Heart left ventricle (tissue), 16 donors: Measurements from ENCODE around the gene PKDCC. TPM values are rescaled to one million over a fixed set of nuclear protein-coding genes. Genes with fewer than 3 reads are reported as not detected.
A peak's percentile ranks its signal among the peaks of the same experiment; 100 is the strongest.

ENCODE experiments used
- ATAC-seq, 4 donors: fragments of 200-7000 bp; cut with Tn5 transposase; one replicate each; pipeline ENCODE4 v1.9.1; 2020 to 2022; ENCODE audit warnings: moderate library complexity in 4 of 4, mild to moderate bottlenecking in 3 of 4, moderate number of reproducible peaks in 1 of 4
- DNase-seq, 5 donors: peaks; one replicate each; pipeline ENCODE4 v3.0.0-alpha.2; 2020
- H3K27ac ChIP-seq, 12 donors: fragments of 200-600 bp; sonication (generic) in 4 of 12; one replicate each; pipeline versions ENCODE4 v1.5.0 to v1.8.0; 2016 to 2022; ENCODE audit warnings: mild to moderate bottlenecking in 2 of 12
- H3K27me3 ChIP-seq, 9 donors: fragments of 200-600 bp; sonication (generic) in 2 of 9; one replicate each; pipeline versions ENCODE4 v1.5.1 to v1.8.0; 2016 to 2022; ENCODE audit warnings: mild to moderate bottlenecking in 3 of 9
- H3K36me3 ChIP-seq, 9 donors: fragments of 200-600 bp; sonication (generic) in 2 of 9; one replicate each; pipeline versions ENCODE4 v1.5.0 to v1.8.0; 2018 to 2022; ENCODE audit warnings: mild to moderate bottlenecking in 2 of 9
- H3K4me1 ChIP-seq, 12 donors: fragments of 200-600 bp; sonication (generic) in 4 of 12; one replicate each; pipeline versions ENCODE4 v1.5.0 to v1.8.0; 2016 to 2022; ENCODE audit warnings: mild to moderate bottlenecking in 3 of 12
- H3K4me3 ChIP-seq, 12 donors: fragments of 200-600 bp; sonication (generic) in 4 of 12; one replicate each; pipeline versions ENCODE4 v1.5.0 to v1.8.0; 2017 to 2022; ENCODE audit warnings: mild to moderate bottlenecking in 9 of 12, moderate library complexity in 4 of 12
- H3K9me3 ChIP-seq, 12 donors: fragments of 200-600 bp; sonication (generic) in 4 of 12; one replicate each; pipeline versions ENCODE4 v1.5.0 to v1.8.0; 2016 to 2022; ENCODE audit warnings: mild to moderate bottlenecking in 1 of 12
- CTCF ChIP-seq, 12 donors: fragments of 200-600 bp; sonication (generic) in 4 of 12; IDR thresholded peaks; one replicate each; pipeline versions ENCODE4 v1.5.0 to v1.8.0; 2018 to 2022; ENCODE audit warnings: antibody characterized with exemption in 12 of 12, mild to moderate bottlenecking in 5 of 12
- POLR2A ChIP-seq, 2 donors: fragments of 450-650 bp; IDR thresholded peaks; one replicate each; pipeline ENCODE4 v1.6.1; 2017; ENCODE audit warnings: antibody characterized with exemption in 2 of 2, mild to moderate bottlenecking in 2 of 2, moderate library complexity in 2 of 2
- WGBS, 4 donors: extraction: QIAGEN DNeasy Blood & Tissue Kit in 2 of 4; methylation state at CpG; one replicate each; pipeline versions ENCODE4 v1.1.5 to v1.1.7; 2013 to 2018; 5-methylcytosine and 5-hydroxymethylcytosine counted together
- intact Hi-C, 10 donors: fragments of 100-400 bp; cut with DNase I; formaldehyde crosslinking; loops; one replicate each; pipeline versions ENCODE4 v1.11.1 to v1.14.2; 2022
- polyA plus RNA-seq, 2 donors: library from polyadenylated mRNA; stranded (reverse); fragments of 200-250 nt; gene quantifications; one replicate each; pipeline ENCODE4 v1.2.3, GENCODE V29; 2013
- total RNA-seq, 9 donors: library from RNA; depleted of rRNA in 2 of 9; stranded (reverse); fragments of >200 nt in 2 of 9; fragmentation: NEBNext Ultra II Directional in 3 of 9; extraction: Animal tissue kit (Norgen Biotek cat#: 25700) in 3 of 9; gene quantifications; one replicate each; pipeline versions ENCODE4 v1.1.0 to v1.2.4, GENCODE V29; 2016 to 2023
- donor health status: ischemic (EF 13 %, LVEDD 7.1; RV severe dilation, severe dysfunction).
- donor health status: healthy with polysubstance abuse.
- donor health status: DM: no; HTN: yes; CAD: no.
- donor health status: DM: no; HTN: no; CAD: no.
- donor health status: ischemic (EF 25% LVEDD 6.9; RV normal size, moderate dysfunction).
- donor health status: ischemic (EF 25% LVEDD 5.7; RV mildly dilated, moderate dysfunction).
- donor health status: healthy.
- donor health status: DM: yes; HTN: yes; CAD: no.
- donor health status: ischemic (EF 35%, LVEDD 5.7; RV mildly dilated, moderate dysfunction).
- donor health status: nonischemic (EF 11% LVEDD 7.7; RV severe dilation, severe dysfunction).
- donor health status: DM: yes; HTN: yes; CAD: no.
- donor health status: PGD.
- donor health status: ischemic (EF 29% LVEDD 5.4; RV normal size, mild dysfunction).
- donor health status: nonischemic (EF 23%, LVEDD 6.1; RV moderate dilation, normal function).

Gene PKDCC
- total and polyA plus RNA-seq, 11 donors, result 22.7 to 124 (median 53.2) TPM

- TF ChIP-seq CTCF (IDR thresholded peaks at IDR 0.05), result peak in 1 of 12 donors; percentile 16
- TF ChIP-seq POLR2A (IDR thresholded peaks at IDR 0.05), result no peak
- Histone ChIP-seq H3K4me1 (peaks cover 17 to 91% (median 66%) of the 10 kb centered on the region in 12 donors), H3K9me3 (no peaks in the 10 kb centered on the region), H3K27me3 (peaks cover 0 to 2% (median 0%) of the 10 kb centered on the region in 9 donors), H3K27ac (peak overlapping the region; percentile 82 to 95 (median 89)), H3K4me3 (peak overlapping the region in 3 of 12 donors; percentile 4 to 24 (median 5)), H3K36me3 (peaks cover 0 to 71% (median 39%) of the 10 kb centered on the region in 9 donors)
- no peak for ATAC-seq
- 77 to 80% (median 79%) methylated on average over 19 of the region's 19 CpGs for WGBS, 4 donors
- no peak for DNase-seq
- intact Hi-C loops, result loop anchor here in 5 of 10 donors (5.0 kb wide), 4 partner anchors 108 to 133 kb away; no protein-coding TSS in a partner anchor
Measured at GRCh38 chr2:42054714-42055430, 7.1 kb downstream of the PKDCC start.

GRCh38 chr2:42055573-42056514 lies 8.0 kb downstream of the PKDCC start:
- peaks cover 19 to 93% (median 69%) of the 10 kb centered on the region in 12 donors for H3K4me1 ChIP-seq
- intact Hi-C loops, result loop anchor here in 1 of 10 donors (5.0 kb wide), 1 partner anchor 109 kb away; no protein-coding TSS in a partner anchor
- peaks cover 0 to 71% (median 39%) of the 10 kb centered on the region in 9 donors for H3K36me3 ChIP-seq

DNA sequence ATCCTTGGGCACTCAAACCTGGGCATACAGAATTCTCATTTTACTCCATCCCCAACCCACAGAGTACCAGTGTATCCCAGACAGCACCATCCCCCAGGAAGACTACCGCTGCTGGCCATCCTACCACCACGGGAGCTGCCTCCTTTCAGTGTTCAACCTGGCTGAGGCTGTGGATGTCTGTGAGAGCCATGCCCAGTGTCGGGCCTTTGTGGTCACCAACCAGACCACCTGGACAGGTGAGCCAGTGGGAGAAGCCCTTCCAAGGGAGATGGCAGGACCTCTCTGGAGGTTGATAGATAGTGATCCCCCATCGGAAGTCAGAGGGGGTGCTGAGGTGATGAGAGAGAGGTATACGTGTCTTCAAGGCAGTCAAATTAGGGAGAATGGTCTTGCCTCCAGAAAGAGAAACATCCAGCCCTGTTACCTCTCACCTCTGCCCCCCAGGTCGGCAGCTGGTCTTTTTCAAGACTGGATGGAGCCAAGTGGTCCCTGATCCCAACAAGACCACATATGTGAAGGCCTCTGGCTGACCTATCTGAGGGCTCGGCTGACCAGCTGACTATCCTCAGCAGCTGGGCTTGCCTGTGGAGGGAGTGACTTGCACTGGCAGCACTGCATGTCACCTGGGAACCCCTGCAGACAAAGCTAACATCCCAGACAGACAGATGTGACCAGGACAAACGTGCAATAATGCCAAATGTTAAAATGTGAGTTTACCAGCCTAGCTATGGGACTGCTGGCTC lies 9.5 kb downstream of the PKDCC start:
- H3K36me3 ChIP-seq, result peaks cover 0 to 65% (median 39%) of the 10 kb centered on the region in 9 donors
- ATAC-seq (no peak), DNase-seq (peak in 1 of 5 donors; percentile 11)
- H3K27me3 ChIP-seq, result no peaks in the 10 kb centered on the region
- 73 to 91% (median 85%) methylated on average over 7 to 8 of the region's 8 CpGs for WGBS, 4 donors
- no peak for TF ChIP-seq CTCF (IDR thresholded peaks at IDR 0.05)
- no peak for TF ChIP-seq POLR2A (IDR thresholded peaks at IDR 0.05)
- H3K4me1 ChIP-seq, result peaks cover 21 to 91% (median 64%) of the 10 kb centered on the region in 12 donors
- H3K4me3 ChIP-seq, result no peak overlapping the region
- H3K27ac ChIP-seq, result peak overlapping the region in 6 of 12 donors; percentile 8 to 95 (median 88)
- no peaks in the 10 kb centered on the region for H3K9me3 ChIP-seq
- intact Hi-C loops, result loop anchor here in 1 of 10 donors (5.0 kb wide), 1 partner anchor 110 kb away; no protein-coding TSS in a partner anchor

More at GRCh38 chr2:42055573-42056514, 8.0 kb downstream of the PKDCC start:
- no peaks in the 10 kb centered on the region for H3K9me3 ChIP-seq
- H3K4me3 ChIP-seq, result no peak overlapping the region
- H3K27ac ChIP-seq, result peak overlapping the region in 10 of 12 donors; percentile 58 to 95 (median 91)
- no peaks in the 10 kb centered on the region for H3K27me3 ChIP-seq
- 49 to 62% (median 49%) methylated on average over 4 of the region's 4 CpGs for WGBS, 4 donors
- DNase-seq (peak in 1 of 5 donors; percentile 7), ATAC-seq (no peak)
- TF ChIP-seq CTCF (IDR thresholded peaks at IDR 0.05) (no peak), POLR2A (IDR thresholded peaks at IDR 0.05) (no peak)
